ENCODE measurements around the gene MC2R. TPM values are rescaled to one million over a fixed set of nuclear protein-coding genes. Genes with fewer than 3 reads are reported as not detected.

The MC2R gene
- total RNA-seq, 1 experiment from 2014 or later: 0.05 TPM

DNA sequence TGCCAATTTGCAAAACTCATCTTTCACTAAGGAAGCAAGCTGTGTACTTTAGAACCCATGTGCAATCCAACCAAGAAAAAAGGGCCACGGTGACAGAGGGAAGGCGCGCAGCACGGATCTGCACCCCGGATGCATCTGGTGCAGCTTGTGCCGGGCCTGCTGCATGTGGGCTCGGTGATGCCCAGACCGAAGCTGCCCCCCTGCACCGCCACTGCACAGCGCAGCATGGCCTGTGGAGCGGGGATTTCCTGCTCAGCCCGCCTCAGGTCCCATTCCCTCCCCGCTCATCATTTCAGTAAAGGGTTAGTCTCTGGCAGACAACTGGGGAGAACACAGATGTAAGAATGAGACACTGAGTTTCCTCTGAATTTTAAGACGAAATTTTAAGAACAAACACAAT lies 43.0 kb downstream of the MC2R start:
- H3K27me3 ChIP-seq (ENCODE audit: control insufficient read depth, insufficient read depth, low read length): peaks cover 15% of the 10 kb centered on the region
- CTCF ChIA-PET: no interaction called here
- in situ Hi-C loops (cut with HindIII; ENCODE audit: low pct_unique_long_range_greater_than_20kb, low sequenced_read_pairs): no loop called here

DNA sequence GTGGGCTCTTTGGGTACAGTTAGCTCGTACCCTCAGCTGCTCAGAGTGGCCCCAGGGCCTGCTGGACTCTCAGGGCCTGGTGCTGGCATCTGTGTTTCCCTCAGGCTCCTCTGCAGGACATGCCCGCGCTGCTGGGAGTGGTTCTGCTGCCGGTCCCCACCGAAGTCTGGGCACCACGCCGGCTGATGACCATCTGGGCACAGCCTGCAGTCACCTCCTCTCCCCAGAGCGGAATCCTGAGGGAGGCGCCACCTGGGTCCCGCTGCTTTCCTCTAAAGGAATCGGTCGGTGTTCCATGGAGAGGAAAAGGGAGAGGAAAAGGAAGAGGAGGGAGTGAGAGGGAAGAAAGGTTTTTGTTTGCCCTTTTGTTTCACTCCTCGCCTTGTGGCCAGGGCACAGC lies 43.6 kb downstream of the MC2R start:
- Histone ChIP-seq H3K36me3 (ENCODE audit: control insufficient read depth, insufficient read depth, low read length) (no peaks in the 10 kb centered on the region), H3K4me3 (ENCODE audit: low read depth in 2 of 2, low read length in 2 of 2) (no peak overlapping the region), H3K9me3 (ENCODE audit: control insufficient read depth, insufficient read depth, low read depth, low read length) (no peaks in the 10 kb centered on the region), H3K27me3 (ENCODE audit: control insufficient read depth, insufficient read depth, low read length) (peaks cover 15% of the 10 kb centered on the region), H3K4me1 (ENCODE audit: control insufficient read depth, insufficient read depth, low read length) (no peaks in the 10 kb centered on the region), H3K27ac (ENCODE audit: low read length) (no peak overlapping the region)
- no TSS peak for BruUV-seq (replicated peaks)
- ATAC-seq (no peak), DNase-seq (ENCODE audit: low read depth, low spot score) (no peak)
- CTCF ChIA-PET: interaction anchor here (0.5 kb wide), 1 partner anchor 59 kb away, joined by 4 read pairs; no protein-coding TSS in a partner anchor
- no peak for TF ChIP-seq SIN3A (IDR thresholded peaks at IDR 0.05; ENCODE audit: borderline replicate concordance, insufficient read depth, low read depth, low read length)
- TF ChIP-seq TCF7L2 (IDR thresholded peaks at IDR 0.05; ENCODE audit: low read depth, low read length): no peak
- TF ChIP-seq, protein P1, sequence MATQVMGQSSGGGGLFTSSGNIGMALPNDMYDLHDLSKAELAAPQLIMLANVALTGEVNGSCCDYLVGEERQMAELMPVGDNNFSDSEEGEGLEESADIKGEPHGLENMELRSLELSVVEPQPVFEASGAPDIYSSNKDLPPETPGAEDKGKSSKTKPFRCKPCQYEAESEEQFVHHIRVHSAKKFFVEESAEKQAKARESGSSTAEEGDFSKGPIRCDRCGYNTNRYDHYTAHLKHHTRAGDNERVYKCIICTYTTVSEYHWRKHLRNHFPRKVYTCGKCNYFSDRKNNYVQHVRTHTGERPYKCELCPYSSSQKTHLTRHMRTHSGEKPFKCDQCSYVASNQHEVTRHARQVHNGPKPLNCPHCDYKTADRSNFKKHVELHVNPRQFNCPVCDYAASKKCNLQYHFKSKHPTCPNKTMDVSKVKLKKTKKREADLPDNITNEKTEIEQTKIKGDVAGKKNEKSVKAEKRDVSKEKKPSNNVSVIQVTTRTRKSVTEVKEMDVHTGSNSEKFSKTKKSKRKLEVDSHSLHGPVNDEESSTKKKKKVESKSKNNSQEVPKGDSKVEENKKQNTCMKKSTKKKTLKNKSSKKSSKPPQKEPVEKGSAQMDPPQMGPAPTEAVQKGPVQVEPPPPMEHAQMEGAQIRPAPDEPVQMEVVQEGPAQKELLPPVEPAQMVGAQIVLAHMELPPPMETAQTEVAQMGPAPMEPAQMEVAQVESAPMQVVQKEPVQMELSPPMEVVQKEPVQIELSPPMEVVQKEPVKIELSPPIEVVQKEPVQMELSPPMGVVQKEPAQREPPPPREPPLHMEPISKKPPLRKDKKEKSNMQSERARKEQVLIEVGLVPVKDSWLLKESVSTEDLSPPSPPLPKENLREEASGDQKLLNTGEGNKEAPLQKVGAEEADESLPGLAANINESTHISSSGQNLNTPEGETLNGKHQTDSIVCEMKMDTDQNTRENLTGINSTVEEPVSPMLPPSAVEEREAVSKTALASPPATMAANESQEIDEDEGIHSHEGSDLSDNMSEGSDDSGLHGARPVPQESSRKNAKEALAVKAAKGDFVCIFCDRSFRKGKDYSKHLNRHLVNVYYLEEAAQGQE (IDR thresholded peaks at IDR 0.05; ENCODE audit: insufficient read depth in 1 of 2, low read depth in 2 of 2, low read length in 1 of 2): no peak
- TF ChIP-seq, protein P2, sequence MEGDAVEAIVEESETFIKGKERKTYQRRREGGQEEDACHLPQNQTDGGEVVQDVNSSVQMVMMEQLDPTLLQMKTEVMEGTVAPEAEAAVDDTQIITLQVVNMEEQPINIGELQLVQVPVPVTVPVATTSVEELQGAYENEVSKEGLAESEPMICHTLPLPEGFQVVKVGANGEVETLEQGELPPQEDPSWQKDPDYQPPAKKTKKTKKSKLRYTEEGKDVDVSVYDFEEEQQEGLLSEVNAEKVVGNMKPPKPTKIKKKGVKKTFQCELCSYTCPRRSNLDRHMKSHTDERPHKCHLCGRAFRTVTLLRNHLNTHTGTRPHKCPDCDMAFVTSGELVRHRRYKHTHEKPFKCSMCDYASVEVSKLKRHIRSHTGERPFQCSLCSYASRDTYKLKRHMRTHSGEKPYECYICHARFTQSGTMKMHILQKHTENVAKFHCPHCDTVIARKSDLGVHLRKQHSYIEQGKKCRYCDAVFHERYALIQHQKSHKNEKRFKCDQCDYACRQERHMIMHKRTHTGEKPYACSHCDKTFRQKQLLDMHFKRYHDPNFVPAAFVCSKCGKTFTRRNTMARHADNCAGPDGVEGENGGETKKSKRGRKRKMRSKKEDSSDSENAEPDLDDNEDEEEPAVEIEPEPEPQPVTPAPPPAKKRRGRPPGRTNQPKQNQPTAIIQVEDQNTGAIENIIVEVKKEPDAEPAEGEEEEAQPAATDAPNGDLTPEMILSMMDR (IDR thresholded peaks at IDR 0.05): no peak
- no peak for TF ChIP-seq POLR2AphosphoS5 (IDR thresholded peaks at IDR 0.05; ENCODE audit: low read depth, low read length)
- in situ Hi-C loops (cut with HindIII; ENCODE audit: low pct_unique_long_range_greater_than_20kb, low sequenced_read_pairs) (no loop called here), intact Hi-C loops (cut with micrococcal nuclease; ENCODE audit: unreplicated experiment) (no loop called here)
- POLR2A ChIA-PET: no interaction called here

More for the DNA sequence above, 43.0 kb downstream of the MC2R start:
- Histone ChIP-seq H3K9me3 (ENCODE audit: control insufficient read depth, insufficient read depth, low read depth, low read length) (no peaks in the 10 kb centered on the region), H3K4me3 (ENCODE audit: low read depth in 2 of 2, low read length in 2 of 2) (no peak overlapping the region), H3K36me3 (ENCODE audit: control insufficient read depth, insufficient read depth, low read length) (no peaks in the 10 kb centered on the region), H3K4me1 (ENCODE audit: control insufficient read depth, insufficient read depth, low read length) (no peaks in the 10 kb centered on the region), H3K27ac (ENCODE audit: low read length) (no peak overlapping the region)
- TF ChIP-seq, protein P2 (IDR thresholded peaks at IDR 0.05): no peak
- TF ChIP-seq POLR2AphosphoS5 (IDR thresholded peaks at IDR 0.05; ENCODE audit: low read depth, low read length) (no peak), SIN3A (IDR thresholded peaks at IDR 0.05; ENCODE audit: borderline replicate concordance, insufficient read depth, low read depth, low read length) (no peak), TCF7L2 (IDR thresholded peaks at IDR 0.05; ENCODE audit: low read depth, low read length) (no peak)
- TF ChIP-seq, protein P1 (IDR thresholded peaks at IDR 0.05; ENCODE audit: insufficient read depth in 1 of 2, low read depth in 2 of 2, low read length in 1 of 2): no peak
- BruUV-seq (replicated peaks): no TSS peak
- POLR2A ChIA-PET: no interaction called here
- intact Hi-C loops (cut with micrococcal nuclease; ENCODE audit: unreplicated experiment): no loop called here
- ATAC-seq: no peak
- no peak for DNase-seq (ENCODE audit: low read depth, low spot score)

All from Panc1 (cell line).